Measurements from ENCODE around the gene ATXN7.

GRCh38 chr3:63886858-63887257, 23.2 kb downstream of the ATXN7 start:
- TF ChIP-seq CTCF (IDR thresholded peaks at IDR 0.05) (no peak), POLR2AphosphoS5 (IDR thresholded peaks at IDR 0.05) (no peak), POLR2A (IDR thresholded peaks at IDR 0.05) (no peak), EP300 (IDR thresholded peaks at IDR 0.05) (no peak)

Measured in stomach (tissue), 4 donors.